GM19395 (cell line): Measurements from ENCODE around the gene FLT1.

Experiments
- ATAC-seq: cut with Tn5 transposase; IDR thresholded peaks from one replicate; pipeline ENCODE4 v1.9.1; 2021; ENCODE audit warnings: mild to moderate bottlenecking, moderate library complexity; ENCODE audit not compliant: unreplicated experiment

FLT1 gene

DNA sequence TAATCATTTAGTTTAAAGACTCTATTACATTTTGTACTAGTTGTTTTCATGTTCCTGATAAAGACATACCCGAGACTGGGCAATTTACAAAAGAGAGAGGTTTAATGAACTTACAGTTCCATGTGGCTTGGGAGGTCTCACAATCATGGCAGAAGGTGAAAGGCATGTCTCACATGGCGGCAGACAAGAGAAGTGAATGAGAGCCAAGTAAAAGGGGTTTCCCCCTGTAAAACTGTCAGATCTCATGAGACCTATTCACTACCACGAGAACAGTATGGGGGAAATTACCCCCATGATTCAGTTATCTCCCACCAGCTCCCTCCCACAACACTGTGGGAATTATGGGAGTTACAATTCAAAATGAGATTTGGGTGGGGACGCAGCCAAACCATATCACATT, 227.4 kb downstream of the FLT1 start:
- no peak for ATAC-seq

DNA sequence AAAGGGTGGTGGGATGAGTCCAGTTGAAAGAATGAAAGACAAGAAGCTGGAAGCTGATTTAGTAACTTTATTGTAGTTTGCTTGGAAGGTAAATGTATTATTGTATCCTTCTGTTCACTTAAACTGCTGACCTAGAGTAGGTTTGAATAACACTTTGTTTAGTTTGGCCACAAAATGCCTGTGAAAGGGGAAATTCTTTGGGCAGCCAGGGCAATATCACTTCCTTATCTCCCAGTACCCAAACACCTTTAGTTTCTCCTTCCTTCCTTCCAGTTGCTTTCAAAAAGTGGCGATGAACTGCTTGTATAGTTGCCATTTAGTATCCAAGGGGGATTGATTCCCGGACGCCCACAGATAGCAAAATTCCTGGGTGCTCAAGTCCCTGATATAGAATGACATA, 236.5 kb downstream of the FLT1 start:
- ATAC-seq = no peak

- no peak for ATAC-seq
Observed at GRCh38 chr13:28257305-28257704, 237.6 kb downstream of the FLT1 start.

DNA sequence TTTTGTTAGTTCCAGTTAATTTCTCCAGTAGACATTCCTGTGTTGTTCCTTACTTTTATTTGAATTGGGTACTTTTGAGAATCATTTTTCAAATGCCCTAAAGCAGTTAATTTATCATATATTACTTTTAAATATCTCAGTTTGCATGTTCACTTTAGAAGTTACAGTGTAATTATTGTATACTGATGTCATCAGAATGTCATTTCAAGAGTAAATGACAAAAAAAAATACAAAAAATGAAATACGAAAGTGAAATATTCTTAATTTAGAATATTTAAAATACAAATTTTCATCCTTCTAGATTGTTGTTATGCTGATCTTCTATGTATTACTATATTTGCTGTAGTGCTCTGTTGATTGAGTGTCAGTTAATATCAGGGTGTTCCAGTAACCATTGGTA, 242.4 kb downstream of the FLT1 start:
- no peak for ATAC-seq

DNA sequence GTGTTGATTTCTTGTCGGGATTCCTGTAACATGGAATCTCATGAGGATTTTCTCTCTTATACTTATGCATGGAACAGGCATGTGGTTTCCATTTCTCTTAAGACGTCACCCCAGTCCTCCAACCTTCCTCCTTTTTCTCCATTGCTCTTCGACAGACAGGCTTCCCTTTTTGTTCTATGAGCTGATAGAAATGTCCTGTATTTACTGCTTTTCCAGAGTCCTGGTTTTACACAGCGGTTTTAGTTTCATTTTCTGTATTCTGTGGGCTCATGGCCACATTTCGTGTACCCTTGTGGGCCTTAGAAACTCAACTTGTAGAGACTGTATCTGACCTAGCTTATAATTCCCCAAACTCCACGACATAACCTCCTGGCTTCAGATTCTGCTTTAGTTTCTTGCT, 243.5 kb downstream of the FLT1 start:
- no peak for ATAC-seq

- no peak for ATAC-seq
Observed at GRCh38 chr13:28250542-28250941, 244.4 kb downstream of the FLT1 start.
